Epidermal melanocyte (primary cell): ENCODE data around the gene LRBA.

Experiments
- DNase-seq: peaks from one replicate; pipeline ENCODE4 v3.0.0; 2011; ENCODE audit warnings: low spot score; ENCODE audit not compliant: insufficient read length

LRBA gene

GRCh38 chr4:150875367-150875766 lies 139.7 kb downstream of the LRBA start:
- no peak for DNase-seq

GRCh38 chr4:150874338-150875226 lies 140.5 kb downstream of the LRBA start:
- no peak for DNase-seq

GRCh38 chr4:150867148-150867547 lies 147.9 kb downstream of the LRBA start:
- DNase-seq: peak; percentile 44

GRCh38 chr4:150863456-150863855 lies 151.6 kb downstream of the LRBA start:
- no peak for DNase-seq

GRCh38 chr4:150862829-150863228 lies 152.3 kb downstream of the LRBA start:
- DNase-seq: no peak

- DNase-seq: no peak
Observed at GRCh38 chr4:150859453-150859852, 155.6 kb downstream of the LRBA start.

- DNase-seq: no peak
Observed at GRCh38 chr4:150855981-150856510, 159.0 kb downstream of the LRBA start.

GRCh38 chr4:150854600-150854999 lies 160.5 kb downstream of the LRBA start:
- no peak for DNase-seq

- DNase-seq: no peak
Observed at GRCh38 chr4:150853882-150854281, 161.2 kb downstream of the LRBA start.

GRCh38 chr4:150852216-150852615 lies 162.9 kb downstream of the LRBA start:
- DNase-seq: no peak

GRCh38 chr4:150849016-150849415 lies 166.1 kb downstream of the LRBA start:
- DNase-seq: no peak

- no peak for DNase-seq
Observed at GRCh38 chr4:150828159-150828558, 186.9 kb downstream of the LRBA start.

GRCh38 chr4:150827226-150827625 lies 187.9 kb downstream of the LRBA start:
- DNase-seq: no peak

GRCh38 chr4:150826306-150826705 lies 188.8 kb downstream of the LRBA start:
- DNase-seq: no peak

- DNase-seq: no peak
Observed at GRCh38 chr4:150822407-150822806, 192.7 kb downstream of the LRBA start.

GRCh38 chr4:150821641-150822040 lies 193.4 kb downstream of the LRBA start:
- DNase-seq: no peak

- no peak for DNase-seq
Observed at GRCh38 chr4:150820409-150820808, 194.7 kb downstream of the LRBA start.

- DNase-seq: no peak
Observed at GRCh38 chr4:150818661-150819060, 196.4 kb downstream of the LRBA start.

- DNase-seq: no peak
Observed at GRCh38 chr4:150817804-150818528, 197.1 kb downstream of the LRBA start.

- no peak for DNase-seq
Observed at GRCh38 chr4:150817017-150817416, 198.1 kb downstream of the LRBA start.

- no peak for DNase-seq
Observed at GRCh38 chr4:150816491-150816890, 198.6 kb downstream of the LRBA start.

- no peak for DNase-seq
Observed at GRCh38 chr4:150814873-150815272, 200.2 kb downstream of the LRBA start.
